ENCODE results near the gene IRAK4.

IRAK4 gene

DNA sequence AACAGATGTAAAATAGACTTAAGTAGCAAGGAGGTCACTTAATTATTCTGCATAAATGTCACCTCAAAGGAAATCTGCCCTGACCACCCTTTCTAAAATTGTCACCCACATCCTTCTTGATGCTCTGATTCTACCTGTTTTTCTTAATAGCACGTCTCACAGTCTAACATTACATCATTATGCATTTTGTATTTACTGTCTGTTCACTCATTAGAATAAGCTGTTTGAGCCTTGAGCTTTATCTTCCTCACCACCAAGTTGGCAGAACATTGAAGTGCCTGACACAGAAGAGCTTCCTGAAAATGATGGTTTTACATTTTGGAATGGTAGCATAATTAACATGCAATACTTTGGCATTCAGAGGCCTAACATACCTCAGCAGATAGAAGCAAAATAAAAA lies 68.3 kb downstream of the IRAK4 start:
- DNase-seq (ENCODE audit: low read depth) = no peak
- TF ChIP-seq, protein P1, sequence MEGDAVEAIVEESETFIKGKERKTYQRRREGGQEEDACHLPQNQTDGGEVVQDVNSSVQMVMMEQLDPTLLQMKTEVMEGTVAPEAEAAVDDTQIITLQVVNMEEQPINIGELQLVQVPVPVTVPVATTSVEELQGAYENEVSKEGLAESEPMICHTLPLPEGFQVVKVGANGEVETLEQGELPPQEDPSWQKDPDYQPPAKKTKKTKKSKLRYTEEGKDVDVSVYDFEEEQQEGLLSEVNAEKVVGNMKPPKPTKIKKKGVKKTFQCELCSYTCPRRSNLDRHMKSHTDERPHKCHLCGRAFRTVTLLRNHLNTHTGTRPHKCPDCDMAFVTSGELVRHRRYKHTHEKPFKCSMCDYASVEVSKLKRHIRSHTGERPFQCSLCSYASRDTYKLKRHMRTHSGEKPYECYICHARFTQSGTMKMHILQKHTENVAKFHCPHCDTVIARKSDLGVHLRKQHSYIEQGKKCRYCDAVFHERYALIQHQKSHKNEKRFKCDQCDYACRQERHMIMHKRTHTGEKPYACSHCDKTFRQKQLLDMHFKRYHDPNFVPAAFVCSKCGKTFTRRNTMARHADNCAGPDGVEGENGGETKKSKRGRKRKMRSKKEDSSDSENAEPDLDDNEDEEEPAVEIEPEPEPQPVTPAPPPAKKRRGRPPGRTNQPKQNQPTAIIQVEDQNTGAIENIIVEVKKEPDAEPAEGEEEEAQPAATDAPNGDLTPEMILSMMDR (conservative IDR thresholded peaks at IDR 0.05; ENCODE audit: control insufficient read depth, insufficient read depth, low read depth, low read length) = no peak
- H3K4me3 ChIP-seq (ENCODE audit: control insufficient read depth, low read depth, low read length) = no peak overlapping the region

DNA sequence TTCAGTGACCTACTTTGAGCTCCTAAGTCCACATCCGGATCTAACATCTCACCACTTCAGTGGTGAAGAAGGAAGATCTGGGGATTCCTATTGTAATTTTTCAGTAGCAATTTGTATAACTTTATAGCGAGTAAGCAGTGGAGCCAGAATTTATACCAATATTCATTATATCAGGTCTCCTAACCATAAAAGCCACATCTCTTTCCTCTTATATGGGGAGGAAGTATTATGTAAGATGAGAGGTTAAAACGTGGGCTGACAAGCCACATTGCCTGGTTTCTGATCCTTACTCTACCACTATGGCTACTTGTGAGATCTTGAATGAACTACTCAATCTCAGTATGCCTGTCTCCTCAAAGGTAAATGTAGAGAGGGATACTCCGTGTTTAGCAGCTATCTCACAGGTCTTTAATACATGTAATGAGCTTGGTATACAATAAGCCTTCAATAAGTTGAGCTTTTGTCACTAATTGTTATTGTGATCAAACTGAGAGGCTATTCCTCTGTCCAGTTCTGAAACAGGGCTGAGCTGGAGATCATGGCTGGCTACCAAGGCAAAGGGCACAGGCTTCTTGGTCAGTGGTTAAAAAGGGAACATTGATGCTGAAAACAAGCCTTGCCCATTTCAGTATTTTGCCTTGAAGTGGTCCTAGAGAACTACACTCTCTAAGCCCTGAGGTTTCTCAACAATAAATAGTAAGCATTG lies 73.9 kb downstream of the IRAK4 start:
- H3K4me3 ChIP-seq (ENCODE audit: control insufficient read depth, low read depth, low read length) = no peak overlapping the region
- TF ChIP-seq, protein P1 (conservative IDR thresholded peaks at IDR 0.05; ENCODE audit: control insufficient read depth, insufficient read depth, low read depth, low read length) = no peak
- no peak for DNase-seq (ENCODE audit: low read depth)

DNA sequence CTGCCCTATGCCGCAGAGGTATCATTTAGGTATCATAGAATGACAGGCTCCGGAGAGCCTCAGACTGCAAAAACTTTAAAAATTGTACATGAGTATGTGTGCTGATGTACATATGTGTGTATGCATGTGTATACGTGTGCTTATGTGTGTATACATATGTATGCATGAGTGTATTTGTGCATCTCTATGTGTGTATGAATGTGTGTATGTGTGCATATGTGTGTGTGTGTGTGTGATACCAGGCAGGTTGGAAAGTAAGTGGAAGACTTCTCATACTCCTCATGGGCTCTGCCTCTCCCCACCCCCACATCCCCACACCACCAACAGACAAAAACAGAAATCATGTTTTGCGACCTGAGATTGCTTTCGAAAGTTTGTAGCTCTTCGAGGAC lies 76.5 kb downstream of the IRAK4 start:
- TF ChIP-seq, protein P1 (conservative IDR thresholded peaks at IDR 0.05; ENCODE audit: control insufficient read depth, insufficient read depth, low read depth, low read length) = no peak
- peak overlapping the region; percentile 75 for H3K4me3 ChIP-seq (ENCODE audit: control insufficient read depth, low read depth, low read length)
- peak; percentile 10 for DNase-seq (ENCODE audit: low read depth)

DNA sequence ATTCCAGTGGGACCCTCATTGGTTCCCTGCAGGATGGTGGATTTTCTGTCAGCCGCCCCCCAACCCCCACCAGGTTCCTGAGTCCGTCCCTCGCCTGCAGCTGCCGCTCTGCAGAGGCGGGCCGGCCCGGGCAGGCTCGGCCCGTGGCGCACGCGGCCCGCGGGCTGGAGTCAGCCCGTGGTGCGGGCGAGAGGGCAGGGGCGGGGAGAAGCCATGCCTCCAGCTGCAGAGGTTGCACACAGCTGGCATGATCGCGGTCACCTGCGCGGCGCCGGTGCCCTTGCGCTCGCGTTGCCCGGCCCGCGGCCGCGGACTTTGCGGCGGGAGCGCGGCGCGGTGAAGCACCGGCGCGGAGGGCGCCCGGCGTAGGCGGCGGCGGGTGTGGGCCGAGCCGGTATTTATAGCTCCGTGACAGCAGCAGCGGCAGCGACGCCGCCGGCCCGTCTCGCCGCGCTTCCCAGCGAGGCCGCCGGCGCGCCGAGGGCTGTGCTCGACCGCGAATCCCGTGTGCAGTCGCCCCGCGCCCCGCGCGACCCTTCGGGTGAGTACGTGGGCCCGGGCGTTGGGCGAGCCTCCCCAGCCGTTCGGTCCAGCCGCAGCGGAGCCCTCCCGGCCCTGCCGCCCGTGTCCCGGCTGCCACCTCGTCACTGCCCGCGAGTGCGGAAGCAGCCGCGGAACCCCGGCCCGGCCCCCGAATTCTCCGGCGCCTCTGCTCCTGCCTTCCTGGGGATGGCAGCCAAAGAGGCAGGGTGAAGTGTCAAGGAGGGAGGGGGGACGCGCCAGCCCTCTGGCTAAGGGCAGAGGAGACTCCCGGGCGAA lies 77.1 kb downstream of the IRAK4 start, which contains the start of gene TMEM117:
TMEM117 (plus strand) TSS at position 426 of the 819 bp plus-strand sequence.
- DNase-seq (ENCODE audit: low read depth) = peak; percentile 45
- TF ChIP-seq, protein P1 (conservative IDR thresholded peaks at IDR 0.05; ENCODE audit: control insufficient read depth, insufficient read depth, low read depth, low read length) = no peak
- H3K4me3 ChIP-seq (ENCODE audit: control insufficient read depth, low read depth, low read length) = peak within 1 kb of the TSS; percentile 75

DNA sequence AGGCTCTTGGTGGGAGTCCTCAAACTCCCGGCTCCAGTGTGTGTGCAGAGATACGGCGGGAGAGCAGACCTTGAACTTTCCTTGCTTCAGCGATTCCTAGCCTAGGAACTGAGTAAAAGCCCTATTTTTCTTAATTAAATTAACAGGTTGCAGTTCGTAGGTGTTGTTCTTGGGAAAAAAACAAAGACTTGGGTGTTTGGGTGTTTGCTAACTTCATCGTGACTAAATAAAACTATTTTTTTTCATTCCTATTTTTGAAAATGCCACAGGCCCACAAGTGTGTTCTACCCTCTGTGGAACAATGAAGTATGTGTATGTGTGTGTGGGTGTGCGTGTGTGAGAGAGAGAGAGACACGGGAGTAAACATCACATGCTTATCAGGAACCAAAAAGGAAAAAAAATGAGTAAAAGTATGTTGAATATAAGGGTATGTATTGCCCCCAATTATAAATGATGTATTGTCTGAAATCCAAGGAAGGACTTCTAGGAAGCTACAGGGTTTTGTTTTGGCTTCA lies 77.8 kb downstream of the IRAK4 start:
- DNase-seq (ENCODE audit: low read depth) = peak; percentile 35
- TF ChIP-seq, protein P1 (conservative IDR thresholded peaks at IDR 0.05; ENCODE audit: control insufficient read depth, insufficient read depth, low read depth, low read length) = no peak
- H3K4me3 ChIP-seq (ENCODE audit: control insufficient read depth, low read depth, low read length) = peak overlapping the region; percentile 75
